Activated T-helper 17 cell treated with anti-CD3 and anti-CD28 coated beads, Interleukin-2, amount 50 U/mL, for 72 hours (primary cell): Measurements from ENCODE around the gene OR2A1. TPM values are rescaled to one million over a fixed set of nuclear protein-coding genes. Genes with fewer than 3 reads are reported as not detected.
A peak's percentile ranks its signal among the peaks of the same experiment; 100 is the strongest.
"Not testable (repeated sequence)": the region's sequence is repeated elsewhere in the genome, so short reads cannot be mapped to it uniquely, and the experiment has no call there.

Experiments used
- ATAC-seq: fragments of 150-1000 bp; cut with Tn5 transposase; replicated peaks from 2 replicates; pipeline ENCODE4 v1.10.0; 2021; ENCODE audit warnings: mild to moderate bottlenecking, moderate library complexity
- H3K27ac Mint-ChIP-seq: one replicate; pipeline ENCODE4 v1.8.0; 2022; ENCODE audit warnings: mixed read lengths
- H3K27me3 Mint-ChIP-seq: one replicate; pipeline ENCODE4 v1.8.0; 2022; ENCODE audit warnings: mixed read lengths
- H3K36me3 Mint-ChIP-seq: one replicate; pipeline ENCODE4 v1.8.0; 2022; ENCODE audit warnings: low read depth, mild to moderate bottlenecking, mixed read lengths
- H3K4me1 Mint-ChIP-seq: one replicate; pipeline ENCODE4 v1.8.0; 2022; ENCODE audit warnings: mixed read lengths
- H3K4me3 Mint-ChIP-seq: one replicate; pipeline ENCODE4 v1.8.0; 2022; ENCODE audit warnings: mild to moderate bottlenecking, mixed read lengths
- H3K9me3 Mint-ChIP-seq: one replicate; pipeline ENCODE4 v1.8.0; 2022; ENCODE audit warnings: mixed read lengths
- total RNA-seq, 2 donors: library from RNA; stranded (reverse); gene quantifications; one replicate each; pipeline ENCODE4 v1.2.3, GENCODE V29; 2022

Gene OR2A1
- total RNA-seq, 2 donors from 2014 or later: 0.05 TPM; not detected in 1

DNA sequence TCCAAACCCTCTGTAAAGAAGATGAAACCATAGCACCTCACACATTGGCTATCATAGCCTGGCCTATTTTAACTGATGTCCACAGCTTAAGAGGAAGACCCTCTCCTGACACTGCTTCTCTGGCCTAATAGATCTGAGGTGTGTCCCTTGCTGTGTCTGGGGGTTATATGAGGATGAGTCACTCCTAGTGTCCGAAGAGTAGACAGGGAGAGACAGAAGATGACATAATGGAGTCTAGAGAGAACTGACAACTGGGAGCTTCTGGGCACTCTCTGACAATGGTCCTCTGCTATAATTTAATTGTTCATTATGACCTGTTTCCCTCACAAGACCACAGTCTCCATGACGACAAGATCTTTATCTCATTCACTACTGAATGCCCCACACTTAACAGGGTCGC is 49.8 kb downstream of the OR2A1 start:
- H3K36me3 Mint-ChIP-seq, H3K4me3 Mint-ChIP-seq, H3K4me1 Mint-ChIP-seq, H3K9me3 Mint-ChIP-seq, H3K27me3 Mint-ChIP-seq, H3K27ac Mint-ChIP-seq: not testable (repeated sequence)
- ATAC-seq: peak; percentile 32

DNA sequence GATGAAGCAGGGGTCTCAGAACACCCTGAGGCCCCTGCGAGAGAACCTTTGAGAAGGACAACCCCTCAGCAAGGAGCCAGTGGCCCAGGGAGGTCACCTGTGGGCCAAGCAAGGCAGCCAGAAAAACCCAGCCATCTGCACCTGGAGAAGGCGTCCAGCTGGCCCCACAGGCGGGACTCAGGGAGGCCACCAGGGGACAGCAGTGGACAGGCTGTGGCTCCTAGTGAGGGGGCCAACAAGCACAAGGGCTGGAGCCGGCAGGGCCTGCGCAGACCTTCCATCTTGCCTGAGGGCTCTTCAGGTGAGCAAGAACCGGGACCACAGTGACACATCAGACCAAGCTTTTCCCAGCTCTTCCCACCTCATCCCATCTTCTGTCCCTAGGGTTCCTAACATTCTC is 53.3 kb downstream of the OR2A1 start:
- not testable (repeated sequence) for H3K4me1 Mint-ChIP-seq, ATAC-seq, H3K27ac Mint-ChIP-seq, H3K9me3 Mint-ChIP-seq, H3K36me3 Mint-ChIP-seq, H3K4me3 Mint-ChIP-seq, H3K27me3 Mint-ChIP-seq

DNA sequence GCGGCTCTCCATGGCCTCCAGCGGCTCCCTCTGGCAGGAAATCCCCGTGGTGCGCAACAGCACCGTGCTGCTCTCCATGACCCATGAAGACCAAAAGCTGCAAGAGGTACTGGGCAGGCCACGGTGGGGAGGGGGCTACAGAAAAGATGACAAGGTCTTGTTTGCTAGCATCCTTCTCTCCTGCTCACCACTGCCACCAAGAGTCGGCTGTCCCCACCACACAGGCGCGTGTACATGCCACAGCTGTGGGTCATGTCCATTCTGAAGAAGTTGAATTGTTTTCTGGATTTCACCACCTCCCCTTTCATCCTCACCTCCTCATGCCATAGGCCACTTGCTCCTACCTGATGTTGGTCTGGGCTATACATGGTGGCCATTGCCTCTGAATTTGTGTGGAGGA is 55.0 kb downstream of the OR2A1 start:
- not testable (repeated sequence) for H3K4me1 Mint-ChIP-seq, H3K4me3 Mint-ChIP-seq, H3K9me3 Mint-ChIP-seq, ATAC-seq, H3K27ac Mint-ChIP-seq, H3K36me3 Mint-ChIP-seq, H3K27me3 Mint-ChIP-seq

DNA sequence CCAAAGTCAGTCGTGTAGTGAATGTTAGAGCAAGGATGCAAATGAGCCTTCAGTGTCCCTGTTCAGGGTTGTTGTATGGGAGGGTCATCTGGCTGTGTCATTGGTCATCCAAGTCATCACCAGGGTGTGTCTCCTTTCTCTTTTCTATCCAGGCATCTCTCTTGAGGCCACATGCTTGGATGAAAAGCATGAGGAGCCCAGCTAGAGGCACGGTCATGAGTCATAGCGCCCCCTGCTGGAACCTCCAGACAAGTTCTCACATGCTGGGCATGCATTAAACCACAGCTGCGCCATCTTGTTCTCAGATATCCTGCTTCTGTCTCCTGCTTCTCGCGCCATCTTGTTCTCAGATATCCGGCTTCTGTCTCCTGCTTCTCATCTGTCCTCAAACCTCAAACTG is 57.0 kb downstream of the OR2A1 start:
- not testable (repeated sequence) for H3K36me3 Mint-ChIP-seq, H3K27ac Mint-ChIP-seq, H3K27me3 Mint-ChIP-seq, H3K4me1 Mint-ChIP-seq, H3K4me3 Mint-ChIP-seq, H3K9me3 Mint-ChIP-seq
- peak; percentile 35 for ATAC-seq

Other genes with a start within 250 kb of the OR2A1 start
- gene OR2A25, start 242.6 kb upstream of the OR2A1 start, total RNA-seq: not detected
- not detected for gene OR2A12, start 226.1 kb upstream of the OR2A1 start, total RNA-seq
- gene OR2A2, start 202.8 kb upstream of the OR2A1 start, total RNA-seq: not detected
- not detected for gene OR2A14, start 189.2 kb upstream of the OR2A1 start, total RNA-seq
- 1 to 10 TPM; 1.1 to 4.2 TPM for gene CTAGE4, start 129.0 kb upstream of the OR2A1 start, total RNA-seq
- 1 to 10 TPM; 1.1 to 5.1 TPM for gene ARHGEF35, start 116.6 kb upstream of the OR2A1 start, total RNA-seq
- not detected for gene OR2A42, start 72.8 kb upstream of the OR2A1 start, total RNA-seq
- gene OR2A7, start 47.6 kb upstream of the OR2A1 start, total RNA-seq: 1 to 10 TPM in 1 of 2 donors, under 1 TPM in 1; 0.80 to 5.3 TPM
- gene CTAGE8, start 43.1 kb upstream of the OR2A1 start, total RNA-seq: under 1 TPM; 0.28 to 0.61 TPM
- 10 to 100 TPM in 1 of 2 donors, 1 to 10 TPM in 1; 8.2 to 17.6 TPM for gene ARHGEF5, start 43.0 kb downstream of the OR2A1 start, total RNA-seq
- gene NOBOX, start 91.3 kb downstream of the OR2A1 start, total RNA-seq: not detected